H1 (cell line): ENCODE measurements around the gene SLC25A42.

Experiments
- ATF3 ChIP-seq: IDR thresholded peaks from 2 replicates; pipeline ENCODE4 v1.6.1; 2011; ENCODE audit warnings: low read depth, mild to moderate bottlenecking, low read length; ENCODE audit not compliant: insufficient read depth
- CEBPB ChIP-seq: IDR thresholded peaks from 2 replicates; pipeline ENCODE4 v1.6.1; 2012; ENCODE audit warnings: low read depth, low read length
- CTCF ChIP-seq, 3 experiments: IDR thresholded peaks; 1 replicate in 2 of 3; 2 replicates in 1 of 3; pipeline versions ENCODE4 v1.5.1 to v1.6.1; 2011; ENCODE audit warnings: low read length in 3 of 3, mild to moderate bottlenecking in 3 of 3, inconsistent platforms in 2 of 3, low read depth in 1 of 3, moderate library complexity in 1 of 3; ENCODE audit not compliant: insufficient read depth in 1 of 3; ENCODE audit errors: control extremely low read depth in 1 of 3
- E2F6 ChIP-seq: IDR thresholded peaks from 2 replicates; pipeline ENCODE4 v1.6.1; 2012; ENCODE audit warnings: inconsistent platforms
- EZH2 ChIP-seq: fragments of 200-600 bp; sonication (generic); IDR thresholded peaks from 2 replicates; pipeline ENCODE4 v1.7.1; 2012; ENCODE audit warnings: low read depth, mild to moderate bottlenecking, moderate library complexity, low read length, inconsistent platforms; ENCODE audit not compliant: severe bottlenecking
- HDAC6 ChIP-seq: IDR thresholded peaks from one replicate; pipeline ENCODE4 v1.7.1; 2012; ENCODE audit warnings: low read depth, mild to moderate bottlenecking, inconsistent platforms, low read length, moderate library complexity
- NANOG ChIP-seq: IDR thresholded peaks from 2 replicates; pipeline ENCODE4 v1.6.1; 2011; ENCODE audit warnings: low read length, low read depth, mild to moderate bottlenecking, inconsistent platforms; ENCODE audit not compliant: insufficient read depth, poor library complexity, severe bottlenecking
- POLR2A ChIP-seq, 2 experiments: IDR thresholded peaks; 1 replicate in 1 of 2; 2 replicates in 1 of 2; pipeline ENCODE4 v1.6.1; 2011; ENCODE audit warnings: low read depth in 2 of 2, low read length in 2 of 2, mild to moderate bottlenecking in 2 of 2; ENCODE audit errors: control extremely low read depth in 1 of 2
- SIX5 ChIP-seq: IDR thresholded peaks from 2 replicates; pipeline ENCODE4 v1.6.1; 2011; ENCODE audit warnings: mild to moderate bottlenecking, low read depth, low read length
- SP1 ChIP-seq: IDR thresholded peaks from 2 replicates; pipeline ENCODE4 v1.6.1; 2011; ENCODE audit warnings: low read depth, low read length
- YY1 ChIP-seq: IDR thresholded peaks from 2 replicates; pipeline ENCODE4 v1.6.1; 2011; ENCODE audit warnings: low read depth, mild to moderate bottlenecking, low read length
- TF ChIP-seq, protein P1 (sequence below): IDR thresholded peaks from 2 replicates; pipeline ENCODE4 v1.6.1; 2012; ENCODE audit warnings: low read length, inconsistent platforms

DNA sequence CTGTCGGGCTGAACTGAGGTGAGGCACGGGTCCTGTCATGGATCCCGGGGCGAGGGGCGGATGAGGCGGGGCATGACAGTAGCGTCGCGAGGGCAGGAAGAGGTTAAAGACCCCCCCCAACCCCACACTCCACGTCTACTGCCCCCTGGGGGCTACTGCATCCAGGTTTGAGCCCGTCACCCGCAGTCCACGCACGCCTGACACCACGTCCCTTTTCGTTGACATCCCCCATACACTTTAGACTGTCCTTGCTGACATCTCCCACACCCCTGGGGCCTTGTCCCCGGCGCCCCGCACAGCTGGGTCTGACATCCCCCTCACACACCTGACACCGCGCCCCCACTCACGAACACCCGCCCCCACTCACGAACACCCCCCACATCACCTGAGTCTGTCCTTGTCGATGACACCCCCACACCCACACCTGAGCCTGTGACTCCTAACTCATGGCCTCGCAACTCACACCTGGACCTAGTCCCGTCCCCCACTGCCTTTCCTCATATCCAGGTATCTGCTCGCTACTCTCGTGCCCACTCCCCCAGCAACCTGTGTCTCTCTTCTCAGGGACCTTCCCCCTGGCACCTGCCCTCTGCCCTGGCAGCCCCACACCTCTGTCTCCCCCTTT, 416 bp downstream of the SLC25A42 start:
- TF ChIP-seq ATF3 (no peak), HDAC6 (no peak), POLR2A (IDR thresholded peaks at IDR 0.05; ENCODE audit: control extremely low read depth in 1 of 2, low read depth in 2 of 2, low read length in 2 of 2) (no peak), EZH2 (no peak), CTCF (IDR thresholded peaks at IDR 0.05; ENCODE audit: control extremely low read depth in 1 of 3, insufficient read depth in 1 of 3, low read depth in 1 of 3, low read length in 3 of 3) (no peak), E2F6 (no peak), CEBPB (no peak), SP1 (no peak), NANOG (no peak), YY1 (no peak), SIX5 (no peak)
- TF ChIP-seq, protein P1, sequence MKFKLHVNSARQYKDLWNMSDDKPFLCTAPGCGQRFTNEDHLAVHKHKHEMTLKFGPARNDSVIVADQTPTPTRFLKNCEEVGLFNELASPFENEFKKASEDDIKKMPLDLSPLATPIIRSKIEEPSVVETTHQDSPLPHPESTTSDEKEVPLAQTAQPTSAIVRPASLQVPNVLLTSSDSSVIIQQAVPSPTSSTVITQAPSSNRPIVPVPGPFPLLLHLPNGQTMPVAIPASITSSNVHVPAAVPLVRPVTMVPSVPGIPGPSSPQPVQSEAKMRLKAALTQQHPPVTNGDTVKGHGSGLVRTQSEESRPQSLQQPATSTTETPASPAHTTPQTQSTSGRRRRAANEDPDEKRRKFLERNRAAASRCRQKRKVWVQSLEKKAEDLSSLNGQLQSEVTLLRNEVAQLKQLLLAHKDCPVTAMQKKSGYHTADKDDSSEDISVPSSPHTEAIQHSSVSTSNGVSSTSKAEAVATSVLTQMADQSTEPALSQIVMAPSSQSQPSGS = no peak
